Vagina (tissue), 2 donors: ENCODE results near the gene SLC28A2. TPM values are rescaled to one million over a fixed set of nuclear protein-coding genes. Genes with fewer than 3 reads are reported as not detected.
"Not testable (repeated sequence)": the region's sequence is repeated elsewhere in the genome, so short reads cannot be mapped to it uniquely, and the experiment has no call there.

Experiments
- DNase-seq, 2 donors: peaks; one replicate each; pipeline ENCODE4 v3.0.0-alpha.2; 2017; ENCODE audit errors: extremely low spot score in 2 of 2
- H3K27ac ChIP-seq: fragments of 200-600 bp; sonication (generic); one replicate; pipeline ENCODE4 v1.5.1; 2019
- H3K27me3 ChIP-seq: fragments of 200-600 bp; sonication (generic); one replicate; pipeline ENCODE4 v1.5.1; 2019
- H3K36me3 ChIP-seq, 2 donors: fragments of 200-600 bp; sonication (generic); one replicate each; pipeline ENCODE4 v1.5.1; 2017 to 2019
- H3K4me1 ChIP-seq: fragments of 200-600 bp; sonication (generic); one replicate; pipeline ENCODE4 v1.5.1; 2019
- H3K4me3 ChIP-seq, 2 donors: fragments of 200-600 bp; sonication (generic); 1 replicate in 1 of 2; 2 replicates in 1 of 2; pipeline ENCODE4 v1.5.1; 2016 to 2019
- H3K9me3 ChIP-seq: fragments of 200-600 bp; sonication (generic); one replicate; pipeline ENCODE4 v1.5.1; 2019
- CTCF ChIP-seq, 3 experiments: fragments of 450-650 bp in 2 of 3; fragments of 200-600 bp in 1 of 3; sonication (generic) in 1 of 3; IDR thresholded peaks; one replicate each; pipeline ENCODE4 v1.5.1; 2017 to 2019; ENCODE audit warnings: antibody characterized with exemption in 3 of 3, mild to moderate bottlenecking in 2 of 3, moderate library complexity in 2 of 3
- POLR2A ChIP-seq, 2 donors: fragments of 450-650 bp; IDR thresholded peaks; one replicate each; pipeline ENCODE4 v1.6.1; 2017; ENCODE audit warnings: antibody characterized with exemption in 2 of 2, mild to moderate bottlenecking in 2 of 2, moderate library complexity in 2 of 2
- POLR2AphosphoS5 ChIP-seq, 2 donors: sonication (generic); formaldehyde crosslinking; IDR thresholded peaks; one replicate each; pipeline ENCODE4 v1.9.0; 2017; ENCODE audit warnings: antibody characterized with exemption in 2 of 2, mild to moderate bottlenecking in 2 of 2, low read depth in 1 of 2; ENCODE audit not compliant: insufficient read depth in 1 of 2
- intact Hi-C: fragments of 100-400 bp; cut with DNase I; formaldehyde crosslinking; loops from one replicate; pipeline ENCODE4 v1.15.1; 2023
- total RNA-seq: library from RNA; depleted of rRNA; stranded (reverse); fragments of >200 nt; gene quantifications from one replicate; pipeline ENCODE4 v1.2.3, GENCODE V29; 2016

SLC28A2 gene
- total RNA-seq, 1 donor from 2014 or later, result not detected

GRCh38 chr15:45287390-45287956, 35.4 kb downstream of the SLC28A2 start:
- no peak for DNase-seq
- intact Hi-C loops, result no loop called here

GRCh38 chr15:45288947-45289346, 36.9 kb downstream of the SLC28A2 start:
- Histone ChIP-seq H3K27me3 (no peaks in the 10 kb centered on the region), H3K4me3 (no peak overlapping the region), H3K4me1 (no peaks in the 10 kb centered on the region), H3K27ac (no peak overlapping the region), H3K36me3 (no peaks in the 10 kb centered on the region), H3K9me3 (no peaks in the 10 kb centered on the region)
- intact Hi-C loops, result no loop called here
- no peak for DNase-seq
- no peak for TF ChIP-seq POLR2A (IDR thresholded peaks at IDR 0.05)
- TF ChIP-seq CTCF (IDR thresholded peaks at IDR 0.05), result no peak

More at GRCh38 chr15:45287390-45287956, 35.4 kb downstream of the SLC28A2 start:
- H3K36me3 ChIP-seq, result no peaks in the 10 kb centered on the region
- no peaks in the 10 kb centered on the region for H3K9me3 ChIP-seq
- H3K27me3 ChIP-seq, result no peaks in the 10 kb centered on the region
- no peak for TF ChIP-seq POLR2AphosphoS5 (IDR thresholded peaks at IDR 0.05; ENCODE audit: insufficient read depth in 1 of 2, low read depth in 1 of 2)
- H3K4me1 ChIP-seq, result no peaks in the 10 kb centered on the region
- no peak overlapping the region for H3K27ac ChIP-seq
- H3K4me3 ChIP-seq, result no peak overlapping the region

- DNase-seq, result no peak
- Histone ChIP-seq H3K27ac (no peak overlapping the region), H3K27me3 (no peaks in the 10 kb centered on the region), H3K4me3 (no peak overlapping the region), H3K36me3 (no peaks in the 10 kb centered on the region), H3K4me1 (no peaks in the 10 kb centered on the region), H3K9me3 (no peaks in the 10 kb centered on the region)
- intact Hi-C loops, result no loop called here
- TF ChIP-seq CTCF (IDR thresholded peaks at IDR 0.05), result no peak
- TF ChIP-seq POLR2AphosphoS5 (IDR thresholded peaks at IDR 0.05; ENCODE audit: insufficient read depth in 1 of 2, low read depth in 1 of 2), result no peak
- TF ChIP-seq POLR2A (IDR thresholded peaks at IDR 0.05), result no peak
Observed at GRCh38 chr15:45291822-45292582, 40.0 kb downstream of the SLC28A2 start.

- H3K4me1 ChIP-seq, intact Hi-C loops, H3K9me3 ChIP-seq, H3K27ac ChIP-seq, H3K4me3 ChIP-seq, DNase-seq, H3K36me3 ChIP-seq, H3K27me3 ChIP-seq: not testable (repeated sequence)
Observed at GRCh38 chr15:45293326-45293725, 41.3 kb downstream of the SLC28A2 start.

- H3K4me3 ChIP-seq, intact Hi-C loops, H3K36me3 ChIP-seq, DNase-seq, H3K9me3 ChIP-seq, H3K27me3 ChIP-seq, H3K4me1 ChIP-seq, H3K27ac ChIP-seq: not testable (repeated sequence)
Observed at GRCh38 chr15:45298964-45299378, 46.9 kb downstream of the SLC28A2 start.

- Histone ChIP-seq H3K4me1 (no peaks in the 10 kb centered on the region), H3K36me3 (no peaks in the 10 kb centered on the region), H3K9me3 (no peaks in the 10 kb centered on the region), H3K27ac (no peak overlapping the region), H3K27me3 (no peaks in the 10 kb centered on the region), H3K4me3 (no peak overlapping the region)
- no peak for TF ChIP-seq POLR2AphosphoS5 (IDR thresholded peaks at IDR 0.05; ENCODE audit: insufficient read depth in 1 of 2, low read depth in 1 of 2)
- no peak for TF ChIP-seq POLR2A (IDR thresholded peaks at IDR 0.05)
- TF ChIP-seq CTCF (IDR thresholded peaks at IDR 0.05), result no peak
- DNase-seq, result no peak
- intact Hi-C loops, result no loop called here
Observed at GRCh38 chr15:45304711-45305110, 52.7 kb downstream of the SLC28A2 start.
